ENCODE results near the gene TUBA4A.
A peak's percentile ranks its signal among the peaks of the same experiment; 100 is the strongest.

The TUBA4A gene

GRCh38 chr2:219245148-219245898 lies 8.4 kb downstream of the TUBA4A start, which contains the start of the genes GLB1L and STK16 (continued):
- no peak for TF ChIP-seq ZNF621 (tag by site-specific recombination; IDR thresholded peaks at IDR 0.05)
- no peak for TF ChIP-seq ZNF704 (tag by site-specific recombination; IDR thresholded peaks at IDR 0.05)
- no peak for TF ChIP-seq ZNF133 (tag by site-specific recombination; IDR thresholded peaks at IDR 0.05)
- peak; percentile 36 for TF ChIP-seq ZNF341 (tag by site-specific recombination; IDR thresholded peaks at IDR 0.05; ENCODE audit: low read depth)
- no peak for TF ChIP-seq ZNF664 (tag by site-specific recombination; IDR thresholded peaks at IDR 0.05)
- TF ChIP-seq PRDM2 (tag by site-specific recombination; IDR thresholded peaks at IDR 0.05; ENCODE audit: borderline replicate concordance): no peak
- peak; percentile 88; the same call in 1 of the 2 replicates for TF ChIP-seq BCL11B (tag by site-specific recombination; IDR thresholded peaks at IDR 0.05; ENCODE audit: low read depth)
- no peak for TF ChIP-seq ZNF639 (tag by site-specific recombination; IDR thresholded peaks at IDR 0.05)
- TF ChIP-seq ZNF549 (tag by site-specific recombination; IDR thresholded peaks at IDR 0.05): no peak
- TF ChIP-seq ZNF214 (tag by site-specific recombination; IDR thresholded peaks at IDR 0.05; ENCODE audit: borderline replicate concordance): no peak
- peak; percentile 71; the same call in 1 of the 2 replicates for TF ChIP-seq ZNF501 (tag by site-specific recombination; IDR thresholded peaks at IDR 0.05)
- TF ChIP-seq ZNF670 (tag by site-specific recombination; IDR thresholded peaks at IDR 0.05; ENCODE audit: low read depth): no peak
- peak; percentile 90 for TF ChIP-seq ZNF335 (tag by site-specific recombination; conservative IDR thresholded peaks at IDR 0.05)
- TF ChIP-seq ZBTB10 (tag by site-specific recombination; IDR thresholded peaks at IDR 0.05): no peak
- no peak for TF ChIP-seq ZSCAN30 (tag by site-specific recombination; IDR thresholded peaks at IDR 0.05)
- TF ChIP-seq ZNF626 (tag by site-specific recombination; IDR thresholded peaks at IDR 0.05): no peak
- TF ChIP-seq ZNF23 (tag by site-specific recombination; IDR thresholded peaks at IDR 0.05; ENCODE audit: borderline replicate concordance): no peak
- TF ChIP-seq KLF17 (tag by site-specific recombination; IDR thresholded peaks at IDR 0.05): 0 out of 2 replicates have a peak, but pooled peaks have one; percentile 38
- no peak for TF ChIP-seq ZNF112 (tag by site-specific recombination; IDR thresholded peaks at IDR 0.05)
- peak; percentile 39; the same call in 1 of the 2 replicates for TF ChIP-seq ZNF2 (tag by site-specific recombination; IDR thresholded peaks at IDR 0.05)
- TF ChIP-seq ZNF449 (tag by site-specific recombination; IDR thresholded peaks at IDR 0.05): no peak
- TF ChIP-seq GLI4 (tag by site-specific recombination; IDR thresholded peaks at IDR 0.05): no peak
- no peak for TF ChIP-seq ZIC2 (tag by site-specific recombination; IDR thresholded peaks at IDR 0.05)
- TF ChIP-seq ZEB2 (tag by site-specific recombination; IDR thresholded peaks at IDR 0.05): peak; percentile 73
- no peak for TF ChIP-seq ZNF19 (tag by site-specific recombination; IDR thresholded peaks at IDR 0.05; ENCODE audit: low read depth)
